SK-N-DZ (cell line): ENCODE results near the gene ARR3. TPM values are rescaled to one million over a fixed set of nuclear protein-coding genes. Genes with fewer than 3 reads are reported as not detected.
A peak's percentile ranks its signal among the peaks of the same experiment; 100 is the strongest.
"Not testable (repeated sequence)": the region's sequence is repeated elsewhere in the genome, so short reads cannot be mapped to it uniquely, and the experiment has no call there.

Experiments used
- DNase-seq: peaks from one replicate; pipeline ENCODE4 v3.0.0-alpha.2; 2015; ENCODE audit warnings: low spot score
- polyA plus RNA-seq, 2 experiments: library from polyadenylated mRNA; depleted of rRNA; stranded (reverse); fragments of >200 nt; gene quantifications; 2 replicates each; pipeline ENCODE4 v1.2.3, GENCODE V29; 2014

ARR3 gene
- polyA plus RNA-seq (2014; cell fraction: cytosol; rRNA removed), result not detected in 2 replicates
- polyA plus RNA-seq (2014; cell fraction: nucleus; rRNA removed), result not detected in 2 replicates

DNA sequence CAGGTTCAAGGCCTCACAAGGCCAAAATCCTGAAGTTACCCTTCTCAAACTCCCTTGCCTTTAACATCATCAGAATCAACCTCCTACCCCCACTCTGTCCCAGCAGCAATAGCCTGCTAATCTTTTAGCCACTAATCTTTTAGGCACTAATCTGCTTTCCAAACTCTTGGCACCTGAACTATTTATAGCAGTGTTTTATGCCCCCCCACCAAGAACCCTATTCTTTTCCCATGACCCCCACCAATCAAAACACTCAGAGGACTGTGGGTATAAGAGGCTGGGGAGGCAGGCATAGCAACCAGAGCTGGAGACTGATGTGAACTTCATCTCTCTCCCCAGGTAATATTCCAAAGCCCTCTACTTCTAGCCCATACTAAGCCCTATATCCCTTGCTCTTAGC, at the start of gene ARR3:
Gene ARR3, plus strand, starts transcription at position 301 of the 400 bp plus-strand sequence. CDS start 1,052 bp downstream, outside the sequence.
- no peak for DNase-seq

DNA sequence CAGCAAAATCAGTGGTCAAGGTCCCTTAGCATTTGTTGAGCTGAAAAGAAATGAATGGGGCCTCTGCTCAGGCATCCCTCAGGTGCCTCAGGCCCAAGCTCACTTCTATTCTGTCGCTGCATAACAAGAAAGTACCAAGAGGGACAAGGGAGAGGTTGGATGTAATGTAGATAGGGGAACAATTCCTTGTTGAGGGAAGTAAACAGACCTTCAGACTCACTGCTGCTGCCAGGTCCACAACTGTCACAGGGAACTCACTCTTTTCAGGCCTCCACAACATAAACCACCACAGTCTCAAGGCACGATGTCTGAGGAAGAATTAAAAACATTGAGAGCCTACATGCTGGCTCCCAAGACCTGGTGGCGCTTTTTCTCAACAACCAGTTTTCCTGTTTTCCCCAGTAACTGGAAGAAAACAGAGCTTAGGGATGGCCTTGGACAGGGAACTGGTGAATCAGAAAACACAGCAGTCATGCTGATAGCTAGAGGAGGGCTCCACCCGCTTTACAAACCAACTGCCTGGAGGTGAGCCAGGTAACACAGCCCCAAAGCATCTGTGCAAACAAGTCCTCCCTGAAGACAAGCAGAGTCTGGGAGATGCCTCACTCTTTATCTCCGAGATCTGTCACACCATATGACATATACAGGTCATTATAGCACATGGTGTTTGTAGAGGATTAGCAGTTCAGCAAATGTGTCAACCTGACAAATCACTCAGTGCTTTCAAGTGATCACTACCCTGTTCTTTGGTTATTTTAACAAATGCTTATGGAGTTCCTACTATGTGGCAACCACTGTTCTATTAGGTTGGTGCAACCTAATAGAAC, 48.0 kb upstream of the ARR3 start:
- no peak for DNase-seq

GRCh38 chrX:70226048-70226447, 42.1 kb upstream of the ARR3 start:
- no peak for DNase-seq

DNA sequence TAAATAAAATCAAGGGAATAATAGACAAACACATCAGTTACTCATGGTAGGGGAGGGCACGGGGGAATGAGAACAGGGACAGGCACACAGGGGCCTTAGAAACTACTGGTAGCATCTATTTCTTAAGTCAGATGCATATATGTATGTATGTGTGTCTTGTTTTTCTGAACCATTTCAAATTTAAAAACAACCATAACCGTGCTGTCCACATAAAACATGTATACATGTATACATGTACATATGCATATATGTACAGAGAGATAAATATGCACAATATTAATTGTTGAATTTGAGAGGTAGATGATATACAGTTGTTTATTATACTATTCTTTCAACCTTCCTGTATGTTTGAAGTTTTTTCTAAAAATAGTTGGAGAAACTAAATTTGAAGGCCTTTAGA, 41.4 kb upstream of the ARR3 start:
- DNase-seq, result no peak

DNA sequence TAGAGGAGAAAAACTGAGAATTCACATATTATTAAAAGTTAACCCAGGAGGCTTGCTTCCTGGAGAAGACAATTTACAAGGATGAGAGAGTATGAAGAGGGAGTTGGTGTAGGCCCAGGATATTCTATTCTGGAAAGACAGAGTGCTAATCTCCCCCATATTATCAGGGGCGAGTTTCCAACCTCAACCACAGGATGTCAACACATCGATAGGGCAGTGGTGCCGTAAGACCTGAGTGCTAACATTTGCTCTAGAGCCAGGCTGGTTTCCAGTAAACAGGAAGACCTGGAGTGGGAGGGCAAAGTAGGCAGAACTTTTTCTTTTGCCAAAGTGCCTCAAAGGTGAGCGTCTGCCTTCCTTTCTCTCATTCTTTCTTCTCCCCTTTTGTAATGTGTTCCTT, 36.5 kb upstream of the ARR3 start:
- no peak for DNase-seq

- DNase-seq, result no peak
Measured at GRCh38 chrX:70234355-70234754, 33.8 kb upstream of the ARR3 start, which contains the start of gene AWAT1. Gene AWAT1 (plus strand): TSS chrX:70234655. CDS start chrX:70234696, 41 bp downstream.

- DNase-seq, result no peak
Measured at GRCh38 chrX:70240751-70241150, 27.4 kb upstream of the ARR3 start.

- no peak for DNase-seq
Measured at GRCh38 chrX:70241501-70241900, 26.6 kb upstream of the ARR3 start.

DNA sequence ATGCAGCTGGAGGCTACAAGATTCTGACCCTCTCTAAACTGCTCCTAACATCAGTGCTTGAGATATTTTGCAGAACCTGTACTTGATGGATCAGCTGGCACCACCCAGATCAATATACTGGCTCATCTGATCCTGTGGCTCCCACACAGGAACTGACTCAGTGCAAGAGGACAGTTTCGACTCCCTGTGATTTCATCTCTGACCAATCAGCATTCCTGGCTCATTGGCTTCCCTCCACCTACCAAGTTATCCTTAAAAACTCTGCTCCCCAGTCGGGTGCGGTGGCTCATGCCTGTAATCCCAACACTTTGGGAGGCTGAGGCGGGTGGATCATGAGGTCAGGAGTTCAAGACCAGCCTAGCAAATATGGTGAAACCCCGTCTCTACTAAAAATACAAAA, 24.5 kb upstream of the ARR3 start:
- DNase-seq, result not testable (repeated sequence)

- no peak for DNase-seq
Measured at GRCh38 chrX:70244881-70245280, 23.3 kb upstream of the ARR3 start.

DNA sequence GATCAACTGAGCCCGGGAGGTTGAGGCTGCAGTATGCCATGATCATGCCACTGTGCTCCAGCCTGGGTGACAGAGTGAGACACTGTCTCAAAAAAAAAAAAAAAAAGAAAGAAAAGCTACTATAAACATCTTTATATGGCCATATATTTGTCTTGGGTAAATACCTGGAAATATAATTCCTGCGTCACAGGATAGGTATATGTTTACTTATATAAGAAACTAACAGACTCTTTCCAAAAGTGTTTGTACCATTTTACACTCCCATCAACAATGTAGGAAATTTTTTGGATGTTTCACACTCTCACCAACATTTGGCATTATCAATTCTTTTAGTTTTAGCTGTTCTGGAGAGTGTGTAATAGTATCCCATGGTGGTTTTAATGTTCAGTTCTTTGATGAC, 20.9 kb upstream of the ARR3 start:
- DNase-seq, result no peak

DNA sequence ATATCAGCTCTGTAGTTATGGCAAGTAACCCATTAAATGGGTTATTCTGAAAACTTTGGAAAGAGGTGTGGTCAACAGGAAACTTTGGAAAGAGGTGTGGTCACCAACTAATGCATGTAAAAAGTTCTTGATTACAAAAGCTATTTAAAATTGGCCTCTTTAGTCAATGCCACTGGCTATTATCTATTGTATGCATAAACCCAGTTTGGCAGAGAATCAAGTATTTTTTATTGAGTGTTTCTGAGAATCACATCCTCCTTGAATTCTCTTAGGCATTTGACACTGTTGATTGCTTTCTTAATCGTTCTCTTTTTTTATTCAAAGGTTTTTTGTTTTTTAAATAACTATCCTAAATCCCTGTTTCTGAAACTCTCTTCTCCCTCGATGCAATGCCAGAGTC, 15.6 kb upstream of the ARR3 start:
- no peak for DNase-seq

DNA sequence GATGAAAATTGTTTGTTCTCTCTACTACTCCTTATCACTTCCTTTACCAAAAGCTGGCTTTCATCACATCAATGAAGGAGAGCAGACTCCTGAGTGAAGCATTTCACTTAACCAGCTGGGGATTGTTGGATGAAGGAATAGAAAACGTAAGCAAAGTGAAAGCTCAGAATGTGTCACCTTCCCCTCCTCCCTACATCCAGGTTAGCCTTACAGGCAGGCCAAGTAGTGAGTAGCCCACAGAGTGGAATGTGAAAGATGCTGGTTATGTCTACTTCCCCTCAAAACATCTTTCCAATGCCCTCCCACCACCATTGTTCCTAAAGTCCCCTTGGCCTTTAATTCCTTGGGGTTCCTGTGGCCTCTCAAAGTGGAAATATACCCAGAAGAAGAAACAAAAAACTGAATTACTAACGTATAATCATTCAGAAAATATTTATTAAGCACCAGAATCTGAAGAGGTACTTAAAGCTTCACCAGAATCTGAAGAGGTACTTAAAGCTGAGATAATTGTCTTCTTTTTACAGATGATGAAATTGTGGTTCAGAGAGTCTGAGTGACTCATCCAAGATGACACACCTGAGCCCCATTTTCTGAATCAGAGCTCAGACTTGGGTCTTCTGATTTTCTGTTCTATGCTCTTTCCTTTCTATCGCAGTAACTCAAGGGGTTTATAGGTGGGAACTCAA, 14.6 kb upstream of the ARR3 start:
- no peak for DNase-seq

- no peak for DNase-seq
Measured at GRCh38 chrX:70254063-70254400, 14.1 kb upstream of the ARR3 start.

DNA sequence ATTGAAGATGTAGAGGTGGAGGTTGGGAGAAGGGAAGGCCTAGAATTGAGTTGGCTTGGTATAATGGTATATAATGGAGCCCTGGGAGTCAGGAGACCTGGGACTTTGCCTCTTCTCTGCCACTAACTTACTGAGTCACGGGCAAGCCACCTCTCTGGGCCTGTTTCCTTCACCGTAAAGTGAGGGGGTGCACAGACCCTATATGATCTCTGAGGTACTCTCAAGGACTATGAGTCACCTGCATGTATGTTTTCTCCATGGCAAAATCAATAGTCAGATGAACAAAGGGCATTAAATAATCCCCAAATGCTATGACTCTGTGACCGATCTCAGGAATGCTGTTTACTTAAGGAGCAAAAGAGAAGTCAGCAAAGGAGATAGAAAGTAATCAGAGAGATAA, 13.2 kb upstream of the ARR3 start:
- no peak for DNase-seq

DNA sequence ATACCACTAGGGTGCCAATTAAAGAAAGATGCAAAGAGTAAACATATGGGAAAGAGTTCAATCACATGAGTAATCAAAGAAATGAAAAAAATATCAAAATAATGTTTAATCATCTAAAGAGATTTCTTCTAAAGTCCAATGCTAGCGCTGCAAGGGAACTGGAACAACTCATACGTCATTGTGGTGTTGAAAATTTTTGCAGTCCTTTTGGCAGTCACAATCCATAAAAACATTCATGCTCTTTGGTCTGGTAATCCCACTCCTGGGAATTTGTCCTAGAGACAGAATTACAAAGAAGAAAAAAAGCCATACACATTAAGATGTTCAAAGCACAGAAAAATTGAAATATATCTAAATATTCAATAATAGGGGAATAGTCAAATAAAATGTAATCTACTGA, 12.7 kb upstream of the ARR3 start:
- DNase-seq, result no peak

DNA sequence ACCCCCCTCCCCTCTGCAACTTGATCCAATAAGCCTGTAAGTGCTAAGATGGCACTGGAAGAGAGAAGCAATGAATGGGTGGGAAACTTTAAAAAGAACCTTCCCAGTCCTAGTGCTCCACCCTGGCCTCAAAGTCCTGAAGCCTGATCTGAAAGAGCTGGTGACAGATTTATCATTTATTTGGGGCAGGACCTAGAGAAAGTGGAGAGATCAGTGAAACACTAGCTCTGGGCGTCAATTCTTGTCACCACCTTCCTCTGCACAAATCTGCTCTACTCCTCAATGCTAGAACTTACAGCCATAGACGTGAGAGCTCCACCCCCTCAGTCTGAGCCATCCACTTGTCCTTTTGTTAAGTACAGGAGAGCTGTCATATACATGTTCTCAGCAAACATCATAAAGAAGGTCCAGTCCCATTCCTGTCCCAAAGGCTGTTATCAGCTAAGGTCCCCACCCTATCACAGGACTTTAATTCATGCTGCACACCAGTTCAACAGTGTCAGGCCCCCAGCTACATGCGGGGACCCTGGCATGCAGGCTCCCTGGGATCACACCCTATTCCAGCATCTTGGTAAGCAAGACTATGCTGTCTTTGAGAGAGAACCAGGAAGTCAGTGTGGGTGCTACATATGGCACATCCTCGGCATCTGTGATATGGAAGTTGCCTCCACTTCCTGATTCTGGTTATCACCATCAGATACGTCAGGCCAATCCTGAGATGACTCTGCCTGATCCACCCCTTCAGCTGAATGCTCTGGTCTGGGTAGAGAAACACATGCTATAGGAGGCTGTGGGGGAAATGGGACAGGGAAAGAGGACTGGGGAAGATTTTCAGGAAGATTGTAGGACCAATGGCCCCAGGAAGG, 10.5 kb upstream of the ARR3 start:
- DNase-seq, result no peak

DNA sequence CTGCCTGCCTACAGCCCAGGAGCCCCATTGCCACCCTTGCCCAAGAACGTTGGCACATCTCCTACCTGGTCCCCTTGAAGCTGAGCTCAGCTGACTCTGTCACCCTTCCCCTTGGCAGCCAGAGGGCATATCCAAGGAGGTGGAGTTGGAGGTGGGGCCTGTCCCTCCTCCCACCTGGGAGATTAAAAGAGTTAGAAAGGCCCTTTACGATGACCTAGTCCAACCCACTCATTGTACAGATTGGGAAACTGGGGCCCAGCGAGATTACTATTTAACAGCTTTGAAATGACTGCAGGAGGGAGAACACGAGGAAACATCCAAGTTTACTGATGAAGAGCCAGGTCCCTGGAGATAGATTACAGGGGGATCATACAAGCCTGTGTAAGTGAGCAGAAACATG, 8.0 kb upstream of the ARR3 start, which contains the start of gene P2RY4:
Gene P2RY4, minus strand, starts transcription at position 101 of the 400 bp plus-strand sequence. CDS start 580 bp downstream, outside the sequence.
- DNase-seq, result no peak

DNA sequence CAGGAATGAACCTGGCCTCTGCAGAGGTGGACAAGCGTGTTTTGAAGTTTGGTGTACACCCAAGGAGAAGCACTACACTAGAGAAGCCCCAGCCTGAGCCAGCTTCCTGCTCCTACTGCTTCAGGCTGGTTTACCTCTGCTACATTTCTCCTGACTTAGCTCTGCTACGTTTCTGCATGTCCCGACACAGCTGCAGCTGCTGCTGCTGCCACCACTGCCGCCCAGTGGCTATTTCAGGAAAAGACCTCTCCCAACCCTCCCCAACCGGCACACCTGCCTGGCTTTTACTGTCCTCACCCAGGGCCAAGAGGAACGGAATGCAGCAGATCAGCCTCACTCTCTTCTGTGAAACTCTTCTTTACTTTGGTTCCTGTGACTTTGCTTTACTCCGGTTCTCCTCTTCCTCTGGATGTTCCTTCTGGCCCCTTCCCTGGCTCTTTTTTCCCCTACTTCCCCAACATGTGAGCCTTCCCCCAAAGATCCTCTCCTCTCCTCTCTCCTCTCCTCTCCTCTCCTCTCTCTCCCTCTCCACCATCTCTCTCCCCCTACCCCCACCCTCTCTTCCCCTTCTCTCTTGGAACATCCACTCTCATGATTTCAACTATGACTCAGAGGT, 5.1 kb upstream of the ARR3 start:
- peak; percentile 31 for DNase-seq

DNA sequence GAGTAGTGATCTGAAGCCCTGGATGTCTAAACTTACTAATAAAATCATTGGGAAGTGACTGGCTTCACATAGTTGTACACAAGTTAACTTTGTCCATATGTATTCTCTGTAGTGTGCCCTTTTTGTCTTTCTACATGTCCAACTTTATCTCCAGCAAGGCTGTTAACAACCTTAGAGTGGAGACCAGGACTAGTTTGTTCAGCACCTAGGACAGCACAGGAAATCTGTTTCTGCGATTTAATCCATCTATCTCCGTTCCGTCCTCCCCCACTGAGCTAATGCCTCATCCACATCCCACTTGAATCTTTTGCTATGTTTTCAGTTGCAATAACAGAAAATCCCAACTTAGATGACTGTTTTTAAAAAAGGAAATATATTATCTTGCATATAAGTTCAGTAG, 3.4 kb upstream of the ARR3 start:
- no peak for DNase-seq

DNA sequence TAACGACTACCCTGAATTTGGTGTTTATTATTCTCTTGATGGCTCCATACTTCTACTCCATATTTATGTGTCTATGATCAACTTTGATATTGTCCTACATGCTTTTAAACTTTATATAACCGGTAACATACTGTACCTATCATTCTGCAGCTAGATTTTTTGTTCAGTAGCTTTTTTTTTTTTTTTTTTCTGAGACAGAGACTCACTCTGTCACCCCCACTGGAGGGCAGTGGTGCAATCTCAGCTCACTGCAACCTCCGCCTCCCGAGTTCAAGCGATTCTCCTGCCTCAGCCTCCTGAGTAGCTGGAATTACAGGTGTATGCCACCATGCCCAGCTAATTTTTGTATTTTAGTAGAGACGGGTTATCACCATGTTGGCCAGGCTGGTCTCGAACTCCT, 5.9 kb downstream of the ARR3 start:
- DNase-seq, result not testable (repeated sequence)
